ENCODE results near the gene COL2A1.

DNA sequence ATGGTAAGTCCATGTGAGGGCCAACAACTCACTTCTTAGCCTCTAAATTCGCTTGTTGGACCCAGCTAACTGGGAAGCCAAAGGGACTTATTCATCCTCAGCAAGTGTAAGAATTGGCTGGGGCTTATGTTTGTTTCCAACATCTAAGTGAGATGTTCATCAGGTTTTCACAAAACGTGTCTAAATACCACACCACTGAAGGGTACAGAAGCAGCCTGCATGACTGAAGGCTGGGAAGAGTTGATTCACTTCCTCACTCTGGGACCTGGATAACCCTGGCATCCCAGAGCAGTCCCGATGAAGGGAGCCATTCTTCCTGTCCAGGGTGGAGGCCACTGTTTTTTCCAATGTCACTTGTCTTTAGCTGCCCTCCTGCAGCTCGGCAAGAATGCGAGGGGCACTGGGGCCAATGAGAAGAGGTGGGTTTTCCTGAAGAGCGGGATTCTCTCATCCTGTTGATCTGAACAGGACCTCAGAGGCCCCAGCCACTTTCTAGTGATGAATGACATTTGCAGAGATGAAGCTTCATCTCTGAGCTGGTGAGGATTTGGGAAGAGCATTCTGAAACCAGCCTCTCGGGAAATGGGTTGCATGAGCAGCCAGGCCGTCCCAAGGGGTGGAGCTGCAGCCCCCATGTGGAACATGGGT lies 12.2 kb upstream of the COL2A1 start:
- TF ChIP-seq, protein P1, sequence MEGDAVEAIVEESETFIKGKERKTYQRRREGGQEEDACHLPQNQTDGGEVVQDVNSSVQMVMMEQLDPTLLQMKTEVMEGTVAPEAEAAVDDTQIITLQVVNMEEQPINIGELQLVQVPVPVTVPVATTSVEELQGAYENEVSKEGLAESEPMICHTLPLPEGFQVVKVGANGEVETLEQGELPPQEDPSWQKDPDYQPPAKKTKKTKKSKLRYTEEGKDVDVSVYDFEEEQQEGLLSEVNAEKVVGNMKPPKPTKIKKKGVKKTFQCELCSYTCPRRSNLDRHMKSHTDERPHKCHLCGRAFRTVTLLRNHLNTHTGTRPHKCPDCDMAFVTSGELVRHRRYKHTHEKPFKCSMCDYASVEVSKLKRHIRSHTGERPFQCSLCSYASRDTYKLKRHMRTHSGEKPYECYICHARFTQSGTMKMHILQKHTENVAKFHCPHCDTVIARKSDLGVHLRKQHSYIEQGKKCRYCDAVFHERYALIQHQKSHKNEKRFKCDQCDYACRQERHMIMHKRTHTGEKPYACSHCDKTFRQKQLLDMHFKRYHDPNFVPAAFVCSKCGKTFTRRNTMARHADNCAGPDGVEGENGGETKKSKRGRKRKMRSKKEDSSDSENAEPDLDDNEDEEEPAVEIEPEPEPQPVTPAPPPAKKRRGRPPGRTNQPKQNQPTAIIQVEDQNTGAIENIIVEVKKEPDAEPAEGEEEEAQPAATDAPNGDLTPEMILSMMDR (conservative IDR thresholded peaks at IDR 0.05), result no peak
- no peak for TF ChIP-seq EZH2 (IDR thresholded peaks at IDR 0.05; ENCODE audit: low read depth)

Data from PC-9 (cell line).